HG02938 (cell line): ENCODE results near the gene SNX8.

Experiments
- ATAC-seq: cut with Tn5 transposase; IDR thresholded peaks from one replicate; pipeline ENCODE4 v1.9.1; 2021; ENCODE audit warnings: mild to moderate bottlenecking, moderate library complexity; ENCODE audit not compliant: unreplicated experiment

The SNX8 gene

GRCh38 chr7:2209146-2209960 is 104.9 kb downstream of the SNX8 start:
- peak; percentile 37 for ATAC-seq

- ATAC-seq: no peak
Measured at GRCh38 chr7:2208712-2209111, 105.5 kb downstream of the SNX8 start.

- ATAC-seq: no peak
Measured at GRCh38 chr7:2205036-2205780, 109.0 kb downstream of the SNX8 start.

- no peak for ATAC-seq
Measured at GRCh38 chr7:2204446-2204845, 109.8 kb downstream of the SNX8 start.

GRCh38 chr7:2203766-2204300 is 110.4 kb downstream of the SNX8 start:
- no peak for ATAC-seq

GRCh38 chr7:2202901-2203765 is 111.1 kb downstream of the SNX8 start:
- ATAC-seq: no peak

GRCh38 chr7:2202361-2202761 is 111.9 kb downstream of the SNX8 start:
- no peak for ATAC-seq
